HG02571 (cell line): ENCODE measurements around the gene KCNC1.

Experiments
- ATAC-seq: cut with Tn5 transposase; IDR thresholded peaks from one replicate; pipeline ENCODE4 v1.9.1; 2021; ENCODE audit warnings: mild to moderate bottlenecking, moderate library complexity; ENCODE audit not compliant: unreplicated experiment

Gene KCNC1

GRCh38 chr11:17714870-17715269 is 19.7 kb upstream of the KCNC1 start:
- no peak for ATAC-seq

GRCh38 chr11:17716807-17717206 is 17.8 kb upstream of the KCNC1 start:
- ATAC-seq = no peak

- no peak for ATAC-seq
Observed at GRCh38 chr11:17718015-17718414, 16.6 kb upstream of the KCNC1 start.

- ATAC-seq = no peak
Observed at GRCh38 chr11:17718510-17718962, 16.0 kb upstream of the KCNC1 start.

- no peak for ATAC-seq
Observed at GRCh38 chr11:17719028-17719937, 15.3 kb upstream of the KCNC1 start, which contains the start of gene MYOD1. Gene MYOD1, plus strand, starts transcription at chr11:17719571. Its CDS starts 212 bp downstream, at chr11:17719783.

GRCh38 chr11:17719938-17720795 is 14.4 kb upstream of the KCNC1 start:
- ATAC-seq = no peak

GRCh38 chr11:17720796-17721171 is 13.8 kb upstream of the KCNC1 start:
- no peak for ATAC-seq

GRCh38 chr11:17721242-17721999 is 13.2 kb upstream of the KCNC1 start:
- no peak for ATAC-seq

GRCh38 chr11:17722000-17722643 is 12.5 kb upstream of the KCNC1 start:
- ATAC-seq = no peak

GRCh38 chr11:17724020-17724908 is 10.3 kb upstream of the KCNC1 start:
- no peak for ATAC-seq

- ATAC-seq = no peak
Observed at GRCh38 chr11:17725174-17725573, 9.4 kb upstream of the KCNC1 start.

GRCh38 chr11:17730137-17730536 is 4.4 kb upstream of the KCNC1 start:
- ATAC-seq = no peak

GRCh38 chr11:17730608-17731462 is 3.7 kb upstream of the KCNC1 start:
- ATAC-seq = peak; percentile 77

GRCh38 chr11:17733261-17733660 is 1.3 kb upstream of the KCNC1 start:
- ATAC-seq = no peak

GRCh38 chr11:17734986-17735817 is 621 bp downstream of the KCNC1 start:
- ATAC-seq = no peak

GRCh38 chr11:17735818-17736578 is 1.4 kb downstream of the KCNC1 start:
- no peak for ATAC-seq

GRCh38 chr11:17736579-17736893 is 2.0 kb downstream of the KCNC1 start:
- no peak for ATAC-seq
